ENCODE measurements around the gene ZNF786.

ZNF786 gene

GRCh38 chr7:149027611-149028345, 62.7 kb downstream of the ZNF786 start:
- peak; percentile 11 for DNase-seq

DNA sequence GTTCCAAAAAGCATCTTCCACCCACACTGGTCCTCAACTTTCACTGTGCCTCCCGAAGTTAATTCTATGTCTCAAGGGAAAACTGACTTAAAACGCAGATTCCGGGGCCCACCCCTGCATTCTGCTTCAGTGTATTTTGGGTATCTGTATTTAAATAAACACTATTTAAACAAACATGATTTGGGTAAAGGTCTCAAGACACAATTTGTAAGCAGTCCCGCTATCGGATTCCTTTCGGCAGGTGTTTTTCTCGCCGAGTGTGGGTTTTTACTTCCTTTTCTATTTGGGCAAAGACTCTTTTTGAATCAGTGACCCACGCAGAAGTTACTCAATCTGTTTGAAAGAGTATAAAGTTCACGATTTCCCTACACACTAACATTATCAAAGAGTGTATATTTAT, 63.5 kb downstream of the ZNF786 start:
- DNase-seq = no peak

DNA sequence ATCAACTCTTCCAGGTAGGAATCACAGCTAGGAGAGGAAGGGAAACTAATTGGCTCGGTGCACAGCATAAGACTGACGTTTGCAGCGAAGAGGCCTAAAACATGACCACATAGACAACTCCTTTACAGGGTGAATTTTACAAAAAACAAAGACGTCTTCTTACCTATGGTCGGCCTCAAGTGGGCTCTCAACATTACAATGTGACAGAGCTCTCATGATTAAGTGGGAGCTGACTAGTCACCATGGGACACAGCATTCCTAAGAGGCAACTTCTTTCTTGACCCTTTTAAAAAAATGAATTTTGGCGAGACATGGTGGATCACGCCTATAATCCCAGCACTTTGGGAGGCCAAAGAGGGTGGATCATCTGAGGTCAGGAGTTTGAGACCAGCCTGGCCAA, 66.9 kb downstream of the ZNF786 start:
- no peak for DNase-seq

DNA sequence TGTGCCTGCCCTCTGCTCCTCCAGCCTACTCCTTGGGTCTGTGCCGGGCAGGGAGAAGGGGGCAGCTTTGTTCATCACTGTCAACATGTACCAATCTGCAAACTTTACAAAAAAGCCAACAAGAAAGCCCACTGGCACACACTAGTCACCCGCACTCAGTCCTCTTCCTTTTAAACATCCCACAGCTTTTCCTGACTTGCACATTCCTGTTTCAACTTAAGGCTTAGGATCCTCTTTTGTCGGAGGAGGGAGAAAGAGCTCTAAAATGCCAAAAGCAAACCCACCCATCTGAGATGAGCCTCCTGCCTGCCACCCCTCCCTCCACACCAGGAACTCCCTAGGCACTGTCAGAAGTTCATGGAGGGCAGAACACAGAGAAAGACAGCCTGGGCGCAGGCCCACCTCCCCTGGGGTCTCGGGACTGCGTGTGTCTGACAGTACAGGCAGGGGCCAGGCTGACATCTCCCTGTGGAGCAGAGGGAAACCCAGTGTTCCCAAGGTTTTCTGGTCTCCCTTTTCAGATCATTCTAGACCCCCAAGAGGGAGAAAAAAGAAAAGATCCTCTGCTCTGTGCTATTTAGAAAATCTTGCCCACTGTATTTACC, 67.7 kb downstream of the ZNF786 start:
- no peak for DNase-seq

DNA sequence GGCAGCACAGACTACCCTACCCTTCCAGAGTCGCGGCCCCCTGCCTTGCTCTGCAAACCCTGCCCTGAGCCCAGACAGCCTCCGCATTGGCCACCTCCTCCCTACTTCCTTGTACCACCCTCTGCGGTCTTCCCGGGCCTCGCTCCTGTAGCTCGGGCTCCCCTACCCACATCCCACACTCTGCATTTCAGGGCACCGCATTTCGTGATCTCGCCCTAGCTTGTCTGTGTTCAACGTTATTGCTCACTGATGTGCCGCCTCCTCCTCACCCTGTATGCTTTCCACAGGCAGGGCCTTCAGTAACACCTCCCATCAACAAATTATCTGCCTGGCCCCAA, 68.8 kb downstream of the ZNF786 start:
- DNase-seq = no peak

GRCh38 chr7:149020483-149020882, 70.0 kb downstream of the ZNF786 start:
- no peak for DNase-seq
